ENCODE results near the gene ABHD15.

Gene ABHD15

GRCh38 chr17:29566473-29567303 is at the start of gene ABHD15:
Gene ABHD15 (minus strand): TSS chr17:29567037. CDS start chr17:29566966, 71 bp downstream.
- no peak for DNase-seq (ENCODE audit: low read depth, low spot score)

GRCh38 chr17:29615492-29616299 is 48.9 kb upstream of the ABHD15 start:
- DNase-seq (ENCODE audit: low read depth, low spot score), result peak; percentile 75

GRCh38 chr17:29615048-29615385 is 48.2 kb upstream of the ABHD15 start:
- DNase-seq (ENCODE audit: low read depth, low spot score), result no peak

GRCh38 chr17:29614349-29615047 is 47.7 kb upstream of the ABHD15 start:
- DNase-seq (ENCODE audit: low read depth, low spot score), result no peak

GRCh38 chr17:29613856-29614255 is 47.0 kb upstream of the ABHD15 start:
- no peak for DNase-seq (ENCODE audit: low read depth, low spot score)

GRCh38 chr17:29613352-29613837 is 46.6 kb upstream of the ABHD15 start:
- DNase-seq (ENCODE audit: low read depth, low spot score), result peak; percentile 78

GRCh38 chr17:29612404-29613280 is 45.8 kb upstream of the ABHD15 start:
- DNase-seq (ENCODE audit: low read depth, low spot score), result no peak

- DNase-seq (ENCODE audit: low read depth, low spot score), result no peak
These were observed 45.2 kb upstream of the ABHD15 start for GRCh38 chr17:29612094-29612403.

- no peak for DNase-seq (ENCODE audit: low read depth, low spot score)
These were observed 44.7 kb upstream of the ABHD15 start for GRCh38 chr17:29611351-29612093.

GRCh38 chr17:29610395-29610794 is 43.6 kb upstream of the ABHD15 start:
- no peak for DNase-seq (ENCODE audit: low read depth, low spot score)

GRCh38 chr17:29608986-29609385 is 42.1 kb upstream of the ABHD15 start:
- no peak for DNase-seq (ENCODE audit: low read depth, low spot score)

GRCh38 chr17:29607557-29608195 is 40.8 kb upstream of the ABHD15 start:
- no peak for DNase-seq (ENCODE audit: low read depth, low spot score)

GRCh38 chr17:29603109-29603674 is 36.4 kb upstream of the ABHD15 start:
- no peak for DNase-seq (ENCODE audit: low read depth, low spot score)

GRCh38 chr17:29597361-29598172 is 30.7 kb upstream of the ABHD15 start:
- DNase-seq (ENCODE audit: low read depth, low spot score), result no peak

GRCh38 chr17:29596811-29597210 is 30.0 kb upstream of the ABHD15 start:
- DNase-seq (ENCODE audit: low read depth, low spot score), result no peak

GRCh38 chr17:29595943-29596774 is 29.3 kb upstream of the ABHD15 start:
- no peak for DNase-seq (ENCODE audit: low read depth, low spot score)

- DNase-seq (ENCODE audit: low read depth, low spot score), result no peak
These were observed 28.5 kb upstream of the ABHD15 start for GRCh38 chr17:29595107-29595942.
